ENCODE measurements around the gene ARG1.

DNA sequence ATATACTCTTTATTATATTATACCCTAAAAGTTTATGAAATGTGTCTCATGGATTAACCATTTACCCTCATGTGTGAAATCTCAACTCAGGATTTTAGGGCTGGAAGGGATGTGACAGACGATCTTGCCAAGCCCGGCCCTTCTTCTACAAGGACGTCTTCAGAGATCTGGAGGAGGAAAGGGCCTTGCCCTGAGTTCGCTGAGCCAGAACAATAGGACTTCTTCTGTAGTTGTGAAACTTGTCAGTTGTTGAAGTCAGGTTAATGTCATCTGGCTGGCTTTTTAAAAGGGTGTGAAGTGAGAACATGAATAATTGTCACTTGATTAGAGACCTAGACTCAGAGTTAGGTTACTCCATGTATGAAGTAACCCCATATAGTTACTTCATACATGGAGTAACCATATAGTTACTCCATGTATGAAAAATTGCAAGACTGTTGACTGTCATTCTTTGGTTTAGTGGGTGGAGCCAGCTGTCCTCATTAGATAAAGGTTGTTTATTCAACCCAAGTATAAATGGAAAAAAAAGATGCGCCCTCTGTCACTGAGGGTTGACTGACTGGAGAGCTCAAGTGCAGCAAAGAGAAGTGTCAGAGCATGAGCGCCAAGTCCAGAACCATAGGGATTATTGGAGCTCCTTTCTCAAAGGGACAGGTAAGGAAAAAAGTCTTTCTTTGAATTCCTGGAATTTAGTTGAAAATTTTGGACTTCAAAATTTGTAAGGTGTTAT is at the start of gene ARG1:
- TF ChIP-seq CHD2 (IDR thresholded peaks at IDR 0.05; ENCODE audit: low read length, partially characterized antibody) (no peak), CTCF (IDR thresholded peaks at IDR 0.05) (no peak), JUND (IDR thresholded peaks at IDR 0.05) (no peak), RAD21 (IDR thresholded peaks at IDR 0.05; ENCODE audit: low read length) (no peak), EZH2phosphoT487 (IDR thresholded peaks at IDR 0.05; ENCODE audit: borderline replicate concordance, low read depth) (no peak), EP300 (IDR thresholded peaks at IDR 0.05; ENCODE audit: borderline replicate concordance in 1 of 2, low read depth in 1 of 2, low read length in 1 of 2) (no peak), FOSL2 (IDR thresholded peaks at IDR 0.05; ENCODE audit: borderline replicate concordance, low read depth) (no peak), POLR2AphosphoS5 (IDR thresholded peaks at IDR 0.05; ENCODE audit: low read depth, low read length) (no peak), FOXM1 (IDR thresholded peaks at IDR 0.05; ENCODE audit: low read depth) (no peak), GATA2 (CRISPR knock-in tag; IDR thresholded peaks at IDR 0.05) (no peak), USF2 (IDR thresholded peaks at IDR 0.05; ENCODE audit: borderline replicate concordance, low read depth, low read length) (no peak), YY1 (IDR thresholded peaks at IDR 0.05; ENCODE audit: low read depth) (no peak)
- TF ChIP-seq, protein P1, sequence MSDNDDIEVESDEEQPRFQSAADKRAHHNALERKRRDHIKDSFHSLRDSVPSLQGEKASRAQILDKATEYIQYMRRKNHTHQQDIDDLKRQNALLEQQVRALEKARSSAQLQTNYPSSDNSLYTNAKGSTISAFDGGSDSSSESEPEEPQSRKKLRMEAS (IDR thresholded peaks at IDR 0.05; ENCODE audit: low read depth): no peak
- TF ChIP-seq, protein P2, sequence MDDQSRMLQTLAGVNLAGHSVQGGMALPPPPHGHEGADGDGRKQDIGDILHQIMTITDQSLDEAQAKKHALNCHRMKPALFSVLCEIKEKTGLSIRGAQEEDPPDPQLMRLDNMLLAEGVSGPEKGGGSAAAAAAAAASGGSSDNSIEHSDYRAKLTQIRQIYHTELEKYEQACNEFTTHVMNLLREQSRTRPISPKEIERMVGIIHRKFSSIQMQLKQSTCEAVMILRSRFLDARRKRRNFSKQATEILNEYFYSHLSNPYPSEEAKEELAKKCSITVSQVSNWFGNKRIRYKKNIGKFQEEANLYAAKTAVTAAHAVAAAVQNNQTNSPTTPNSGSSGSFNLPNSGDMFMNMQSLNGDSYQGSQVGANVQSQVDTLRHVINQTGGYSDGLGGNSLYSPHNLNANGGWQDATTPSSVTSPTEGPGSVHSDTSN (IDR thresholded peaks at IDR 0.05): no peak
